Middle frontal gyrus (tissue), 1 donor: ENCODE data around the gene TRIO.

Source experiments
- DNase-seq: peaks from one replicate; pipeline ENCODE4 v3.0.0-alpha.2; 2015; ENCODE audit warnings: low spot score; ENCODE audit errors: extremely low spot score

Gene TRIO

GRCh38 chr5:14146725-14147124 is 3.6 kb downstream of the TRIO start:
- DNase-seq, result no peak

GRCh38 chr5:14147210-14147609 is 4.1 kb downstream of the TRIO start:
- no peak for DNase-seq

- DNase-seq, result no peak
These were observed 5.3 kb downstream of the TRIO start for GRCh38 chr5:14148483-14148882.

DNA sequence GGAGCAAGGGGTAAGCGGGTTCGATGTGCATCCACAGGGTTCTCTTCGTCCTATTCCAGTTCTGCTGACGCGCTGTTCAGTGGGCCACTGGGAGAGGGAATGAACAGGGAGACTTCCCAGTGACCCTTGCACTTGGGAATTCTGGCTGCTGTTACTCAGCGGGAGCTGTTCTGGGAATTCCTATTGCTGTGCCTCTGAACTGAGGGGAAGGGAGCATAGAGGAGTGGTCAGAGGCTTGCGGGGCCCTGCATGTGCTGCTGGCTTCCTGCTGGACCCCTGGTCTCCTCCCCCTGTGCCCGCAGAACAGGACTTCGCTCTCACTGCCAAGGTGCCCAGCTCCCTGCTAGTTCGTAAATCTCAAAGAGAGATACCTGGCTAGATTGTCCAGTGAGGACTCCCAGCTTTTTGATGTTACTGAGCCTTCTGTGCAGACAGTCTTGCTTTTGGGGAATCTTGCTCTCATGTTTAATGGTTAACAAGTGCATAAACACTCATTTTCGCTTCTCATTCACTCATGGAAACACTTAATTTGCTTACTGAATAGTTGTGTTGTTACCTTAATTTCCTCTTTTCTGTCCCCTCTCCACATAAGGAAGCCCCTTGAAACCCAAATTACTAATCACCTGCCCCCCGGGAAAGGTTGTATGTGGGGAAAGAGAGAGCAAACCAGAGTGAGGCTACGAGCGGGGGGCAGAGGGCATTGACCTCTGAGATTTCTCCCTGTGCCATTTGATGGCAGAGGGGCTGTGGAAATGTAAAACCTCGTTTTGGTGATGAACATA is 5.9 kb downstream of the TRIO start:
- no peak for DNase-seq

- no peak for DNase-seq
These were observed 6.6 kb downstream of the TRIO start for GRCh38 chr5:14149672-14150274.

- DNase-seq, result no peak
These were observed 8.3 kb downstream of the TRIO start for GRCh38 chr5:14151416-14151815.

DNA sequence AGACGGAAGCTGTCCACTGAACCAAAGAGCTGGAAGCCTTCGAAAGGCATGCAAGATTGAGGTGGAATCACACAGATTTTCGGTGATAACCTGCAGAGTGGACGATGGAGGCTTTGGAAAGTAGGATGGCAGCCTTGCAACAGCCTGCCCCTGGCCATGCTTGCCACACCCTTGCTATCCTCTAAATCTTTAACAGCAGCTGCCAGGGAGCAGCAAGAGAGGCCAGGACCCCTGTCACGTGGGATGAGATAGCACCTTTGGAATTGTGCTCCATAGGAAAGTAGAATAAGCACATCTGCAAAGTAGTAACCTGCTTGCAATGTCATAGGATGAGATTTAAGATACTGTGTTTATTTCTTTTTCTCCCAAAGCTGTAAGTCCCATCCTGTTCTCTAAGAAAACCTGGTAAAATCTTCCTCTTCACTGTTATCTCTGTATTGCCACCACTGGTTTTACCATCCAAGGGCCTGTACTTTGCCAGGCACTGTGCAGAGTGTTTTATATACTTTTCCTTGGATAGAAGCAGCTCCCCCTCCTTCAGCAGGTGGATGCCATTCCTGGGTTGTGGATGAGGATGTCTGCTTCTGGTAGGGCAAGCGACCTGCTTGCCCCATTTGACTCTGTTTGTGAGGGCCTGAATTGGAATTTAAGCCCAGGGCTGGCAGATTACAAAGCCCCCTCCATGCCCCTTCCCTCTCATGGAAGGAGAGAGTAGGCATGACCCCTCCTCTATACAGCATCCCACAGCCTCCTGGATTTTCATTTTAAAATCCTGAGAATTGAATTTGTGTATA is 10.1 kb downstream of the TRIO start:
- DNase-seq, result no peak

DNA sequence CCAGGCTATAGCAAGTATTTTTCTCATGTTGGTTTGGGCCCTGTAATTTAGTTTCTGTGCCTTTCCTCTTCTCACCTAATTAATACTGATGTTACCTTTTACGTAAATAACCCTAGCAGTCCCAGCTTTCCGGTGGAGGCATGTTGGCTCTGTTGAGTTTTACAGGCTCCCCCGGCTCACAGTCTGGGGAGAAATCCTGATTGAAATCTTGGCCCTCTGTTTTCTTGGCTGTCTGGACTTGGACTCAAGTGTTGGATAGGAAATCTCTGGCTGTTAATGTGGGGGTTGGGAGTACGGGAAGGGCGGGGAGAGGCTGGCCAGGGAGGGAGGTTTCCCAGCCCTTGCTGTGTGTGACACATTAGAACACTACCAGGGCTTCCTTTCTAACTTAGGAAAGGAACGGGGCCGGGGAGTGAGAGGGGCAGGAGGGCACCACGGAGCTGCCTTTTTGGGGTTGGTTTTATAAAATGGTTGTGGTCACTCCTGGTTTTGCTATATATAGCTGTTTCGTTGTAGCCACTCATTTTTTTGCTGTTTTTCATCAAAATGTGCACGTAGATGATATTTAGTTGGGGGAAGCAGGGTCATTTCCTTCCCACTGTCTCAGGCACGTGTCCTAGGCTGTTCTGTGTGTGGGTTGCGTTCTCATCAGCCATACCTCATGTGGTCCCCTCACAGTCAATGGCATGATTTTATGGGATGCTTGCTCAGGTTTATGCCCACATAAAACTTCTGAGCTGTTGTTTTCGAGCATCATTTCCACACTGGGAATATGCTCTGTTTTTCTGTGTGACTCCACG is 11.0 kb downstream of the TRIO start:
- DNase-seq, result no peak

- DNase-seq, result no peak
These were observed 11.9 kb downstream of the TRIO start for GRCh38 chr5:14155075-14155474.

DNA sequence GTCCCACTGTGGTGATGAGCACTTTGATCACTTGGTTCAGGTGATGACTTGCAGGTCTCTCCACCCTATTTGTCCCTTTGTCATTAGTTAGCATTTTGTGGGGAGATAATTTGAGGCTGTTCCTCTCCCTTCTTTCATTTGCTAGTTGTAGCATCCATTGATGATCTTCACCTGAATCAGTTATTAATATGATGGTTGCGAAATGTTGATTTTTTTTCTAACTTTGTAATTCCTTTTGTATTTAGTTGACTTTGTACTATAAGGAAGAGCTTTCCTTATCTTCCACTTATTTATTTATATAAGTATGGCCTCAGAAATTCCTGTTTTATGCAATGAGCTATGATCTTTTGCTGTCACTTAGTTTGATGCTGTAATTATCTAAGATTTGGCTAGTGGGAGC is 12.6 kb downstream of the TRIO start:
- DNase-seq, result no peak

GRCh38 chr5:14156290-14156649 is 13.1 kb downstream of the TRIO start:
- DNase-seq, result no peak

DNA sequence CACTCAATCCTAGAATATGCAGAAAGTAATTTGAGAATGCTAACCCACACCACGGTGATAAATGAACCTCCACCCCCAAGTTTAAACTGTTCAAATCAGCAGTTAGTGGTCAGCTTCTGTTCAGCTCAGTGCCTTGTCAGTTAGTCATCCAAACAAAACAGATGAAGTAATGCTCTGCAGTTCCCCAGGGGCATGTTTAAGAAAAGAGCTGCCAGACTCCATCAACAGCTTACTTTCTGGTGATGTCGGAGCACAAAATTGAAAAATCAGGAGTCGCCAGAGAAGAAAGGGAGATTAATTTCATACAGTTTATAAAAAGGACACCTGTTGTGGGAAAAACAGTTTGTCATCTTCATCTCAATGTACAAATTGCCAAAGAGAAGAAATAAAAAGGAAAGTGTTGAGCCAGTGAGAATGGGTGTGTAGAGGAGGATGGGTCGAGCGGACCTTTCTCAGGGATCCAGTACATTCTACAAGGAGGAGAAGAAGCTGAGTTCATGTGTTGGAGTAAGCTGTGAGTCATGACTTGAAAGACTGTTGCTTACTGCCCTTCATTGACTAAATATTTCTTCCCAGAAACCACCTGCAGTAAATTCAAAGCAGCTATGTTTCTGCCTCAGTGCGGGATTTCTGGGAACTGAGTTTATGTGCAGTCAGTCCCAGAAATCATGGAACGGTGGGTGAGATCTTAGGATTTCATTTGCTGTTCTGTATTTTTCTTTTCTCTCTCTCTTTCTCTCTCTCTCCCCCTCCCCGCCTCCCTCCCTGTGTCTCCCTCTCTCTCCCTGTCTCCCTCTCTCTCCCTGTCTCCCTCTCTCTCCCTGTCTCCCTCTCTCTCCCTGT is 13.7 kb downstream of the TRIO start:
- DNase-seq, result no peak

DNA sequence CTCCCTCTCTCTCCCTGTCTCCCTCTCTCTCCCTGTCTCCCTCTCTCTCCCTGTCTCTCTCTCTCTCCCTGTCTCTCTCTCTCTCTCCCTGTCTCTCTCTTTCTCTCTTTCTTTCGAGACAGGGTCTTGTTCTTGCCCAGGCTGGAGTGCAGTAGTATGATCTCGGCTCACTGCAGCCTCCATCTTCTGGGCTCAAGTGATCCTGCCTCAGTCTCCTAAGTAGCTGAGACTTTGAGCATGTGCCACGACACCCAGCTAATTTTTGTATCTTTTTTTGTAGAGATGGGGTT is 14.3 kb downstream of the TRIO start:
- no peak for DNase-seq

- no peak for DNase-seq
These were observed 15.9 kb downstream of the TRIO start for GRCh38 chr5:14158890-14159666.

- DNase-seq, result no peak
These were observed 18.8 kb downstream of the TRIO start for GRCh38 chr5:14161825-14162556.

GRCh38 chr5:14164164-14165163 is 21.3 kb downstream of the TRIO start:
- DNase-seq, result no peak

DNA sequence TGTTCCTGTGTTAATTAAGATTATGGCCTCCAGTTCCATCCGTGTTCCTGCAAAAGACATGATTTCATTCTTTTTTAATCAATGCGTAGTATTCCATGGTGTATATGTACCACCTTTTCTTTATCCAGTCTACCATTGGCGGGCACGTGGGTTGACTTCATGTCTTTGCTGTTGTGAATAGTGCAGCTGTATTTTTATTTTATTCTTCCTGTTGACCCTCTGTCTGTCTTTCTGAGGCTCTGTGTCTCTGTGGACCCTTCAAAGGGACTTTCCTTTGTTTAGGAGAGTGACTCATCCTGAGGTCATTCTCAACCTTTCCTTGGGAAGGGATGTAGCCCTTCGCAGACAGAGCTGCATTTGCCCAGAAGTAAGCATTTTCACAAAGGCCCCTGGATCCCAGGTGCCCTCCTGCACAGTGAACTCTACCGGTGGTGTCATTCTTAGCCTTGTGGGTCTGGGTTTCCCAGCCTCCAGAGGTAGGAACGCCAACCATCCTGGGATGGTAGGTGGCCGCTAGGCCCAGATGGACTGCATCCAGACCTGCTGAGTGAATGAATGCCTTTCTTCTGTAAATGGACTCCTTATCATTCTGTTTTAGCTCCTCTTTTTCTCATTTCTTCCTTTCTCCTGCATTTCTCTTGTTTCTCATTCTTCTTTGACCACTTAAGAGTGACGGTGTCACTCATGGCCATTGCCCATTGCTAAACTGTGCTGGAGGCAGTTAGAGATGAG is 22.4 kb downstream of the TRIO start:
- no peak for DNase-seq

GRCh38 chr5:14166437-14166836 is 23.3 kb downstream of the TRIO start:
- DNase-seq, result no peak
